B cell (primary cell): ENCODE results near the gene TMEM98. TPM values are rescaled to one million over a fixed set of nuclear protein-coding genes. Genes with fewer than 3 reads are reported as not detected.

ENCODE experiments used
- ATAC-seq: fragments of 200-7000 bp; cut with Tn5 transposase; one replicate; pipeline ENCODE4 v1.10.0; 2021; ENCODE audit warnings: low read depth, mild to moderate bottlenecking, moderate number of reproducible peaks, moderate library complexity
- CTCF ChIA-PET: fragments of 350-600 bp; sonication (Branson Sonifier 250); formaldehyde crosslinking; loops from one replicate; lab custom pipeline; 2021; ENCODE audit warnings: antibody characterized with exemption, inconsistent platforms; lab: Charles Lee
- POLR2A ChIA-PET: fragments of 350-600 bp; sonication (Branson Sonifier 250); formaldehyde crosslinking; loops from one replicate; lab custom pipeline; 2021; ENCODE audit warnings: antibody characterized with exemption; lab: Charles Lee
- DNase-seq: peaks from one replicate; pipeline ENCODE4 v3.0.0; 2013
- H2AFZ ChIP-seq: 2 replicates; pipeline ENCODE4 v1.6.1; 2012; ENCODE audit warnings: mild to moderate bottlenecking, low read depth, low read length; ENCODE audit not compliant: insufficient read depth, poor library complexity, severe bottlenecking
- H3K27ac ChIP-seq, 2 donors: 1 replicate in 1 of 2; 2 replicates in 1 of 2; pipeline ENCODE4 v1.5.1; 2012 to 2013; ENCODE audit warnings: low read length in 2 of 2, mild to moderate bottlenecking in 2 of 2, moderate library complexity in 1 of 2
- H3K27me3 ChIP-seq, 4 experiments: fragments of 200-600 bp in 1 of 4; sonication (generic) in 1 of 4; replicated peaks in 1 of 4; 1 replicate in 2 of 4; 2 replicates in 2 of 4; pipeline versions ENCODE4 v1.6.1 to v1.7.0; 2013 to 2016; ENCODE audit warnings: low read length in 3 of 4, mild to moderate bottlenecking in 2 of 4, mixed read lengths in 1 of 4, moderate library complexity in 1 of 4; ENCODE audit not compliant: insufficient read depth in 4 of 4, control insufficient read depth in 3 of 4; ENCODE audit errors: control extremely low read depth in 1 of 4
- H3K36me3 ChIP-seq, 2 experiments: replicated peaks in 1 of 2; 1 replicate in 1 of 2; 2 replicates in 1 of 2; pipeline versions ENCODE4 v1.6.1 to v1.7.1; 2013; ENCODE audit warnings: low read length in 1 of 2; ENCODE audit not compliant: insufficient read depth in 2 of 2, control insufficient read depth in 1 of 2; ENCODE audit errors: control extremely low read depth in 1 of 2, extremely low read depth in 1 of 2
- H3K4me1 ChIP-seq, 2 donors: fragments of 200-600 bp in 1 of 2; sonication (generic) in 1 of 2; 1 replicate in 1 of 2; 2 replicates in 1 of 2; pipeline versions ENCODE4 v1.5.1 to v1.6.1; 2013 to 2017; ENCODE audit warnings: low read length in 2 of 2; ENCODE audit not compliant: control insufficient read depth in 2 of 2, insufficient read depth in 2 of 2
- H3K4me2 ChIP-seq: replicated peaks from 2 replicates; pipeline ENCODE3; 2012; ENCODE audit warnings: mild to moderate bottlenecking, low read depth, low read length; ENCODE audit not compliant: poor library complexity, severe bottlenecking
- H3K4me3 ChIP-seq, 5 experiments: fragments of 200-600 bp in 1 of 5; sonication (generic) in 1 of 5; 1 replicate in 3 of 5; 2 replicates in 2 of 5; pipeline versions ENCODE4 v1.5.1 to v1.7.0; 2011 to 2016; ENCODE audit warnings: low read length in 4 of 5, mild to moderate bottlenecking in 4 of 5, low read depth in 2 of 5, control low read depth in 1 of 5, moderate library complexity in 1 of 5; ENCODE audit not compliant: insufficient read depth in 1 of 5; ENCODE audit errors: control extremely low read depth in 1 of 5, extremely low read depth in 1 of 5
- H3K79me2 ChIP-seq: fragments of 200-600 bp; sonication (generic); one replicate; pipeline ENCODE4 v1.6.0; 2016; ENCODE audit warnings: low read length; ENCODE audit not compliant: control insufficient read depth, insufficient read depth
- H3K9ac ChIP-seq: fragments of 200-600 bp; sonication (generic); 2 replicates; pipeline ENCODE4 v1.6.1; 2017; ENCODE audit warnings: mild to moderate bottlenecking, low read length, moderate library complexity
- H3K9me3 ChIP-seq, 3 donors: one replicate each; pipeline versions ENCODE4 v1.6.1 to v1.7.1; 2013; ENCODE audit warnings: low read length in 2 of 3; ENCODE audit not compliant: control insufficient read depth in 2 of 3, insufficient read depth in 1 of 3; ENCODE audit errors: control extremely low read depth in 1 of 3
- H4K20me1 ChIP-seq: 2 replicates; pipeline ENCODE4 v1.6.0; 2012; ENCODE audit warnings: mild to moderate bottlenecking, low read length; ENCODE audit not compliant: insufficient read depth, control insufficient read depth, poor library complexity, severe bottlenecking
- H3K27ac Mint-ChIP-seq: one replicate; pipeline ENCODE4 v1.8.0; 2021; ENCODE audit warnings: mixed read lengths
- H3K27me3 Mint-ChIP-seq: one replicate; pipeline ENCODE4 v1.8.0; 2021; ENCODE audit warnings: mixed read lengths
- H3K4me1 Mint-ChIP-seq: one replicate; pipeline ENCODE4 v1.8.0; 2021; ENCODE audit warnings: mixed read lengths
- H3K4me3 Mint-ChIP-seq: one replicate; pipeline ENCODE4 v1.8.0; 2021; ENCODE audit warnings: mixed read lengths
- H3K9me3 Mint-ChIP-seq: one replicate; pipeline ENCODE4 v1.8.0; 2022; ENCODE audit warnings: mixed read lengths; ENCODE audit not compliant: insufficient read depth
- CTCF ChIP-seq: fragments of 200-600 bp; IDR thresholded peaks from one replicate; pipeline ENCODE4 v1.8.0; 2022; ENCODE audit warnings: antibody characterized with exemption, mild to moderate bottlenecking
- EZH2 ChIP-seq: IDR thresholded peaks from 2 replicates; pipeline ENCODE4 v1.6.1; 2012; ENCODE audit warnings: borderline replicate concordance, low read depth, mild to moderate bottlenecking, moderate library complexity, low read length; ENCODE audit not compliant: insufficient read depth, poor library complexity, severe bottlenecking
- WGBS: methylation state at CpG from one replicate; pipeline ENCODE4 v1.1.5; 2013; ENCODE audit warnings: missing lambda C conversion rate; ENCODE audit not compliant: insufficient coverage; 5-methylcytosine and 5-hydroxymethylcytosine counted together
- intact Hi-C: fragments of 100-400 bp; cut with micrococcal nuclease; formaldehyde crosslinking; loops from one replicate; pipeline ENCODE4 v1.10.0; 2022
- polyA plus RNA-seq: library from polyadenylated mRNA; depleted of rRNA; stranded (reverse); fragments of >200 nt; gene quantifications from 2 replicates; pipeline ENCODE4 v1.2.3, GENCODE V29; 2012
- total RNA-seq, 2 donors: library from RNA; stranded (reverse); fragments of 120-200 nt in 1 of 2; gene quantifications; 1 replicate in 1 of 2; 2 replicates in 1 of 2; pipeline versions ENCODE4 v1.2.3 to v1.2.4, GENCODE V29; 2013 to 2022

Gene TMEM98
- total and polyA plus RNA-seq, 2 donors (not counting 1 experiment from before 2014, with no cell fraction given), result not detected

- Histone ChIP-seq H2AFZ (no peak overlapping the region), H4K20me1 (no peaks in the 10 kb centered on the region), H3K36me3 (no peaks in the 10 kb centered on the region), H3K4me2 (no peak overlapping the region), H3K27ac (no peak overlapping the region), H3K9me3 (no peaks in the 10 kb centered on the region), H3K79me2 (no peaks in the 10 kb centered on the region), H3K4me1 (no peaks in the 10 kb centered on the region), H3K27me3 (peaks cover 0 to 2% (median 0%) of the 10 kb centered on the region in 4 experiments), H3K9ac (no peak overlapping the region), H3K4me3 (no peak overlapping the region)
- Mint-ChIP-seq H3K9me3 (no peaks in the 10 kb centered on the region), H3K4me1 (no peaks in the 10 kb centered on the region), H3K27ac (no peak overlapping the region), H3K4me3 (no peak overlapping the region), H3K27me3 (peaks cover 3% of the 10 kb centered on the region)
- ChIA-PET POLR2A (no interaction called here), CTCF (interaction anchor here (1.1 to 10.8 kb wide), 4 partner anchors 21 to 135 kb away, joined by 3 to 170 read pairs (median 7); partner anchors contain the start of gene MYO1D)
- DNase-seq (no peak), ATAC-seq (no peak)
- TF ChIP-seq CTCF, result no peak
- TF ChIP-seq EZH2, result no peak
- WGBS, result 100% methylated on average over 1 of the region's 2 CpGs
- intact Hi-C loops, result no loop called here
These were observed 12.7 kb upstream of the TMEM98 start for GRCh38 chr17:32915245-32915644.

GRCh38 chr17:32916134-32916533 lies 11.8 kb upstream of the TMEM98 start:
- Histone ChIP-seq H3K9ac (no peak overlapping the region), H3K27me3 (peaks cover 0 to 2% (median 0%) of the 10 kb centered on the region in 4 experiments), H3K4me3 (no peak overlapping the region), H3K27ac (no peak overlapping the region), H3K79me2 (no peaks in the 10 kb centered on the region), H3K4me2 (no peak overlapping the region), H3K9me3 (peaks cover 0 to 3% (median 0%) of the 10 kb centered on the region in 3 donors), H3K36me3 (no peaks in the 10 kb centered on the region), H4K20me1 (no peaks in the 10 kb centered on the region), H2AFZ (no peak overlapping the region), H3K4me1 (no peaks in the 10 kb centered on the region)
- 40% methylated on average over 2 of the region's 3 CpGs for WGBS
- no peaks in the 10 kb centered on the region for H3K9me3 Mint-ChIP-seq
- H3K27me3 Mint-ChIP-seq, result peaks cover 3% of the 10 kb centered on the region
- TF ChIP-seq EZH2, result no peak
- no peak for TF ChIP-seq CTCF
- no peak overlapping the region for H3K4me3 Mint-ChIP-seq
- POLR2A ChIA-PET, result no interaction called here
- DNase-seq (no peak), ATAC-seq (no peak)
- H3K27ac Mint-ChIP-seq, result no peak overlapping the region
- CTCF ChIA-PET, result interaction anchor here (2.3 to 10.8 kb wide), 2 partner anchors 20 to 136 kb away, joined by 10 to 170 read pairs; no protein-coding TSS in a partner anchor
- no peaks in the 10 kb centered on the region for H3K4me1 Mint-ChIP-seq
- intact Hi-C loops, result no loop called here
